Measurements from ENCODE around the gene RXRB.

The RXRB gene

DNA sequence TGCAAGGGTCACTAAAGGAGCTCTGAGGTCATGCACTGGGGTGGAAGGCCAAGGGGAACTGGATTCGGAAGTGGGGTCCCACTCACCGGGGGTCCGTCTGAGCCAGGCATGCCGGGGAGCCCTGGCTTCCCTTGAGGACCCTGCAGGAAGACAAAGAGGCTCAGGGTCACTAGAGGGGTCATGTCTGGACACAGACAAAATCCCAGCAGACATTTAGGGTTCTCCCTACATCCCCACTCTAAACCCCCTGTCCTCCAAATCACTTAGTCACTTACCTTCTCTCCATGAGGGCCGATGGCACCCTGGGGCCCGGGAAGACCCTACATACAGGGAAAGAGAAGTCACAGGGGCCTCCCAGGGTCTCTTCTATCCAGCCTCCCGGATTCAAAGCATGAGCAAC, 23.6 kb downstream of the RXRB start:
- H3K27me3 ChIP-seq (ENCODE audit: control insufficient read depth, insufficient read depth, low read length): no peaks in the 10 kb centered on the region
- no peak overlapping the region for H3K4me3 ChIP-seq (ENCODE audit: low read length)
- no peaks in the 10 kb centered on the region for H3K36me3 ChIP-seq (ENCODE audit: control insufficient read depth, insufficient read depth, low read length)
- H3K4me1 ChIP-seq (ENCODE audit: control insufficient read depth, insufficient read depth, low read length): no peaks in the 10 kb centered on the region
- no peak overlapping the region for H3K9ac ChIP-seq (ENCODE audit: low read length)
- no peak overlapping the region for H3K27ac ChIP-seq (ENCODE audit: low read depth, low read length)

DNA sequence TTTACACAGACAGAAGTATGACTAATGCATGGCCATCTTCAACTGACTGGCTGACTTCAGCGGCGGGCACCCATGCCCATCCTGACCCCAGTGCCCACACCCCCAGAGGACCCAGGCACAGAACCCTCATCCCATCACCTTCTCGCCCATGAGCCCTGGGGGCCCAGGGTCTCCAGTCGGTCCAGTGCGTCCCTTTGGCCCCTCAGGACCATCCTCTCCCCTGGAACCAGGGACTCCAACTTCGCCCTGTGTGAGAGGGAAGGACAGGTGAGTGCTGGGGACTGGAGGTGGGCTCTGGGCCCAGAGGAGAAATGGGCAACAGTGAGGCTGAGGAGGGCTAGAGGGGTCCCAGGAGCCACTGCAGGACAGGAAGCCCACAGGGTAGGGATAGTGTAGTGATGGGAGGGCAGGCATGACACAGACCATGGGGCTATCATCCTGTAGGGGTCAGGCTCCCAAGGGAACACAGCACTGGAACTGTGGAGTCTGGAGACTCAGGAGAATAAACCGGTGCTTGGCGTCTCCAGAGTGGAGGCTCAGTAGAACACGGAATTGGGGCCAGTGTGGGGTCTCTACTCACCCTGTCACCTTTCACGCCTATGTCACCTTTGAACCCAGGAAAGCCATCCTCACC, 24.9 kb downstream of the RXRB start:
- no peaks in the 10 kb centered on the region for H3K27me3 ChIP-seq (ENCODE audit: control insufficient read depth, insufficient read depth, low read length)
- H3K36me3 ChIP-seq (ENCODE audit: control insufficient read depth, insufficient read depth, low read length): no peaks in the 10 kb centered on the region
- no peak overlapping the region for H3K27ac ChIP-seq (ENCODE audit: low read depth, low read length)
- H3K4me1 ChIP-seq (ENCODE audit: control insufficient read depth, insufficient read depth, low read length): no peaks in the 10 kb centered on the region
- H3K9ac ChIP-seq (ENCODE audit: low read length): no peak overlapping the region
- no peak overlapping the region for H3K4me3 ChIP-seq (ENCODE audit: low read length)

DNA sequence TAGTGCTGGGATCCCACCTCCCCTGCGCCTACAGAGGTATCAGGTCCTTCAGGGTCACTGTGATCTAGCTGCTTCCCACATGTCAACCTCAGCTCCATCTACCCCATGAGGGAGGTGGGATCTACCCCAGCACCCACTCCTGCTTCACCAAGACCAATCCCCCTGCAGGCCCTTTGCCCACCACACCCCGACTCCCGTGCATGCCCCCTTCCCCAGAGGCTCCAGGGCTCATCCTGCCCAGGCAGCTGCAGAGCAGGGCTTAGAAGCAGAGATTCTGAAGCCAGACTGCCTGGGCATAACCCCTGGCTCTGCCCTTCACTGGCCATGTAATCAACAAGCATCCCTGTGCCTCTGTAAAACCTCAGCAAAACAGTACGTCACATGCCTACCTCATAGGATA, 25.7 kb downstream of the RXRB start:
- Histone ChIP-seq H3K36me3 (ENCODE audit: control insufficient read depth, insufficient read depth, low read length) (no peaks in the 10 kb centered on the region), H3K27ac (ENCODE audit: low read depth, low read length) (no peak overlapping the region), H3K4me3 (ENCODE audit: low read length) (no peak overlapping the region), H3K27me3 (ENCODE audit: control insufficient read depth, insufficient read depth, low read length) (no peaks in the 10 kb centered on the region), H3K9ac (ENCODE audit: low read length) (no peak overlapping the region), H3K4me1 (ENCODE audit: control insufficient read depth, insufficient read depth, low read length) (no peaks in the 10 kb centered on the region)

DNA sequence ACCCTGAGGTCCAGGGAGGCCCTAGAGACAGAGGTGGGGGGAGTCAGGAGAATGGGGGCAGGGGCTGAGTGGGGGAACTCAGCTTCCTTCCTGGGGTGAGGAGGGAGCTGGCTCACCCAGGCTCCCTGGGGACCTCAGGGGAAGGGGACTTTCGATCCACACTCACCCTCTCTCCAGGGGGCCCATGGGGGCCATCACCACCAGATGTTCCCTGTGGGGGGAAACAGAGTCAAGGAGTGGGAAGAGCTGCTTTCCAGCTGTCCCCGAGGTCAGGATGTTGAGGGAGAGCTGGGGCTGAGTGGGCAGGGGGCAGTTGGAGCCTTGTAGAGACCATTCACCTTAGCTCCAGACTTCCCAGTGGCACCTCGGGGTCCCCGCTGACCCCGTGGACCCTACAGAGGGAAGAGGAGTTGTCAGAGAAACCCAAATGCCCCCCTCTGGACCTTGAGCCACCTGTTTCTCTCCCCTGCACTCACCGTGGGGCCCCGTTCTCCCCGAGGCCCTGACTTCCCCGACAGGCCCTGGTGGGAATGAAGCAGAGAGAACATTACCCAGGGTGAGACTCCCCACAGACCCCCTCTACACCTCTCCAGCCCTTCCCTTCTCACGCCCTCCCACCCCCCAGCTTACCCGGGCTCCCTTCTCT, 26.8 kb downstream of the RXRB start:
- H3K36me3 ChIP-seq (ENCODE audit: control insufficient read depth, insufficient read depth, low read length): no peaks in the 10 kb centered on the region
- no peaks in the 10 kb centered on the region for H3K4me1 ChIP-seq (ENCODE audit: control insufficient read depth, insufficient read depth, low read length)
- no peak overlapping the region for H3K4me3 ChIP-seq (ENCODE audit: low read length)
- H3K27me3 ChIP-seq (ENCODE audit: control insufficient read depth, insufficient read depth, low read length): no peaks in the 10 kb centered on the region
- H3K9ac ChIP-seq (ENCODE audit: low read length): no peak overlapping the region
- no peak overlapping the region for H3K27ac ChIP-seq (ENCODE audit: low read depth, low read length)

DNA sequence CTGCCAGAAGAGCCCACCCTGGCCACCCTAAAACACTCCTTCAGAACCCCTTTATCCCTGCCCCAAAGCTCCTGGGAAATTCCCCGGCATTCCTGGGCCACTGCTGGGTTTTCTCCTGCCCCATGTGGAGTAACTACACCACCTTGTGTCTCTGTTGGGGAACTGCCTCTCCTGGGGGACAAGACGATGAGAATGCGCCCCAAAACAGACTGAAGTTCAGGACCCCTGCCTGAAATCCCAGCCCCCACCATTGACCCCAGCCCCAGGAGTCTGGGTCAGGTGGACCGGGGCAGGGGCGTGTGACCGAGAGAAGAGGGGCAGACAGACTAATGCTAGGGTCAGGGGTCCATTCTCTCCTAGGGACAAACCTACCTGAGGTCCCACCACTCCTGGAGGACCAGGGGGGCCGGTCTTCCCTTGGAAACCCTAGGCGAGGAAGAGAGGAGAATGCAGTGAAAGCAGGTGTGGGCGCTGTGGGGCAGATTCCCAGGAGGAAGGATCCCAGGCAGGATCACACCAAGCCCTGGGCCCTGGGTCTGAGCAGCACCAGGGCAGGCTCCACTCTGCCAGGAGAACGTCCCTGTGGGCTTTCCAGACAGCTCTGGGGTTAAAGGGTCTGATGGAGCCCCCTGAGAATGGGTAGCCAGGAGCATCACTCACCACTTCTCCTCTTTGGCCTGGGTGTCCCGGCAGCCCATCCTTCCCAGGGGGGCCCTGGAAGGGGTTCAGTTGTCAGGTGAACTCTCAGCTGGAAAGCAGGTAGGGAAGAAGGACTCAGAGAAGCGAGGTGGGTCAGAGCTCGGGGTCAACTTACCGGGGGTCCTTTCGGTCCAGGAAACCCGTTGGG, 27.6 kb downstream of the RXRB start:
- no peak overlapping the region for H3K4me3 ChIP-seq (ENCODE audit: low read length)
- H3K36me3 ChIP-seq (ENCODE audit: control insufficient read depth, insufficient read depth, low read length): no peaks in the 10 kb centered on the region
- no peaks in the 10 kb centered on the region for H3K4me1 ChIP-seq (ENCODE audit: control insufficient read depth, insufficient read depth, low read length)

DNA sequence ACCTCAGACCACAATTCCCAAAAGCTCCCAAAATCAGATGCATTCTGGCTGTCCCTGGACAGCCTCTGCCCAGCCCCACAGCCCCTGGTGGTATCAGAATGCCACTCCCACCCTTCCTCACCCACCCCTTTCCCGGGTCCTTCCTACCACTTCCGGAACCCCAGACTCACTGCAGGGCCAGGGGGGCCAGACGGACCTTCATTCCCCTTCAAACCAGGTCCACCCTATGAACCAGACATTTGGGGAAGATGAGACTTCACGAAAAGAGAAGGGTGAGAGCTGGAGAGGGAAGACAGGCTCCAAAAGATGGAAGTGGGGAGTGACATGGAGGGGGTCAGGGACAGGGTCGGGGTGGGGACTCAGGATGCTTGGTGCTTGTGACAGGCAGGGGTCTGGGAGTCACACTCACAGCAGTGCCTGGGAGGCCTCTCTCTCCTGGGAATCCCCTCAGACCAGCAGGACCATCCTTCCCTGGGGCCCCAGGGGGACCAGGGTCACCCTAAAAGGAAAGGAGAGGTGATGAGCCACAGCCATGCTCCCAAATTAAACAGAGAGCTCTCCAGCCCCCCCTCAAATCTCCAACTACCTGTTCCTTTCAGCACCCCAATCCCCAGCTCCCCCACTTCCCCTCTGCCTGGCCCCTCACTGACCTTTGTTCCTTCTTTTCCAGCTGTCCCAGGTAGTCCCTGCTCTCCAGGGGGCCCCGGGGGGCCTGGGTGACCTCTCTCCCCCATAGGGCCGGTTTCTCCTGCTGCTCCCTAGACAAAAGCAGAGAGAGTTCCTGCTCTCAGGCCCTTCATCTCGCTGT, 28.4 kb downstream of the RXRB start:
- no peaks in the 10 kb centered on the region for H3K4me1 ChIP-seq (ENCODE audit: control insufficient read depth, insufficient read depth, low read length)
- no peak overlapping the region for H3K4me3 ChIP-seq (ENCODE audit: low read length)
- no peak overlapping the region for H3K9ac ChIP-seq (ENCODE audit: low read length)
- H3K36me3 ChIP-seq (ENCODE audit: control insufficient read depth, insufficient read depth, low read length): no peaks in the 10 kb centered on the region
- H3K27ac ChIP-seq (ENCODE audit: low read depth, low read length): no peak overlapping the region
- no peaks in the 10 kb centered on the region for H3K27me3 ChIP-seq (ENCODE audit: control insufficient read depth, insufficient read depth, low read length)

More for the DNA sequence above, 27.6 kb downstream of the RXRB start:
- Histone ChIP-seq H3K9ac (ENCODE audit: low read length) (no peak overlapping the region), H3K27ac (ENCODE audit: low read depth, low read length) (no peak overlapping the region), H3K27me3 (ENCODE audit: control insufficient read depth, insufficient read depth, low read length) (no peaks in the 10 kb centered on the region)

DNA sequence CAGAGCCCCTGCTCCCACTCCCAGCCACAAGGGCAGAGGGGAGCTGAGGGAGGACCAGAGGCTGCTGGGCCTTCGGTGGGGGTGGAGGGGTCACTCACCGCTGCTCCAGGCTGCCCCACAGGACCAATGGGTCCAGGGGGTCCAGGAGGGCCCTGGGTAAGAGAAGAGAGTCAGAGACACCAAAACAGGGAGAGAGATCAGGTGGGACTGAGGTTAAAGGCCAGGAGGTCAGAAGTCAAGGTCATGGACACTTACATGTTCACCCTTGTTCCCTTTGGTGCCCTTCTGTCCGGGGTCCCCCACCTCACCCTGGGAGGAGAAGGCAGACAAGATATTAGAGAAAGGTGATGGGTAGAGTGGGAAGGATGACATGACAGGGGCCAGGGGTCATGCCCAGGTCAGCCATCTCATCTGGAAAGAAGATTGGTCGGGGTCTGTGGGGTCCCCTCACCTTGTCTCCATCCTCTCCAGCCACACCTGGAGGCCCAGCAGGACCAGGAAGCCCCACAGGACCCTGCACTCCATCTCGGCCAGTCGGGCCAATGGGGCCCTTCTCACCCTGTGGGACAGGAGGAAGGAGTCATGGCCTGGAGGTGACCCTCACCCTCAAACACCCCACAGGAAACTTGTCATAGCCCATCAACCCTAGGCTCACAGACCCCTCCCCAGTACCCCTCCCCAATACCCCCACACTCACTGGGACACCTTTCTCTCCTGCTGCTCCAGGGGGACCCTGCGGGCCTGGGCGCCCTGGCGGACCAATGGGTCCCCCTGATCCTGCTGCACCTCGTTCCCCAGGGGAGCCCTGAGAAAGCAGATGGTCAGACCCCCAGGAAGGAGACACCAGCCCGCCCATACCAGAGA, 29.2 kb downstream of the RXRB start:
- no peaks in the 10 kb centered on the region for H3K4me1 ChIP-seq (ENCODE audit: control insufficient read depth, insufficient read depth, low read length)

DNA sequence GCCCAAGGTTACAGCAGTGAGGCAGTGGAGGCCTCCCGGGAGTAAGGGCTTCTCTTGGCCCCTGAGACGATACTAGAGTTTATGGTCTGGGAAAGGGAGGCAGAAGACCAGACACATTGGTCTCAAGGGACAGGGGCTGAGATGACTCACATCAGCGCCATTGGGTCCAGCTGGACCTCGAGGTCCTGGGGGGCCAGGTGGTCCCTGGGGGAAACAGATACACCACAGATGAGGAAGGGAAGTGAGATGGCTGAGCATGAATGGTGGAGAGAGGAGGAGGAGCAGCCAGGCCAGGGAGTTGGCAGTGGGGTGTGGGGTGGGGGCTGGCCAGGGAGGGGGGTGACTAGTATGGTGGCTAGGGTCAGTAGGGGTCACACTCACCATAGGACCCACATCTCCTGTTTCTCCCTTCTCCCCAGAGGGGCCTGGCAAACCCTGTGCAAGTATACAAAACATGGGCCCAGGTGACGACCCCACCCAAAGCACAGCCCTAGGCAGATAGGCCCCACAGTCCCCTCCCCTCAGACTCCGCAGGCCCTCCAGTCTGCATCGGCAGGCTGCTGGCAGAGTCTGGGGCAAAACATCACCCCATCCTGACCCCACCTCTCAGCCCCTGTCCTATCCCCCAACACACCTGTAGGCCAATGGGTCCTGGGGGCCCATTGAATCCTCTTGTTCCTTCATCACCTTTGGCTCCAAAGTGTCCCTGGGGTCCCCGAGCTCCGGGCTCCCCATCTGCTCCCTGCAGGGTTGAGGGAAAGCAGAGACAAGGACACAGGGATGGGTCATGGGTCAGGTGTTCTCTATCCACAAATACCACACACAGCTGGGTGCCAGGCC, 30.1 kb downstream of the RXRB start:
- no peak overlapping the region for H3K27ac ChIP-seq (ENCODE audit: low read depth, low read length)
- no peaks in the 10 kb centered on the region for H3K27me3 ChIP-seq (ENCODE audit: control insufficient read depth, insufficient read depth, low read length)
- no peaks in the 10 kb centered on the region for H3K4me1 ChIP-seq (ENCODE audit: control insufficient read depth, insufficient read depth, low read length)
- no peak overlapping the region for H3K9ac ChIP-seq (ENCODE audit: low read length)
- no peaks in the 10 kb centered on the region for H3K36me3 ChIP-seq (ENCODE audit: control insufficient read depth, insufficient read depth, low read length)
- H3K4me3 ChIP-seq (ENCODE audit: low read length): no peak overlapping the region

More for the DNA sequence above, 29.2 kb downstream of the RXRB start:
- Histone ChIP-seq H3K27me3 (ENCODE audit: control insufficient read depth, insufficient read depth, low read length) (no peaks in the 10 kb centered on the region), H3K36me3 (ENCODE audit: control insufficient read depth, insufficient read depth, low read length) (no peaks in the 10 kb centered on the region), H3K27ac (ENCODE audit: low read depth, low read length) (no peak overlapping the region), H3K9ac (ENCODE audit: low read length) (no peak overlapping the region), H3K4me3 (ENCODE audit: low read length) (no peak overlapping the region)

DNA sequence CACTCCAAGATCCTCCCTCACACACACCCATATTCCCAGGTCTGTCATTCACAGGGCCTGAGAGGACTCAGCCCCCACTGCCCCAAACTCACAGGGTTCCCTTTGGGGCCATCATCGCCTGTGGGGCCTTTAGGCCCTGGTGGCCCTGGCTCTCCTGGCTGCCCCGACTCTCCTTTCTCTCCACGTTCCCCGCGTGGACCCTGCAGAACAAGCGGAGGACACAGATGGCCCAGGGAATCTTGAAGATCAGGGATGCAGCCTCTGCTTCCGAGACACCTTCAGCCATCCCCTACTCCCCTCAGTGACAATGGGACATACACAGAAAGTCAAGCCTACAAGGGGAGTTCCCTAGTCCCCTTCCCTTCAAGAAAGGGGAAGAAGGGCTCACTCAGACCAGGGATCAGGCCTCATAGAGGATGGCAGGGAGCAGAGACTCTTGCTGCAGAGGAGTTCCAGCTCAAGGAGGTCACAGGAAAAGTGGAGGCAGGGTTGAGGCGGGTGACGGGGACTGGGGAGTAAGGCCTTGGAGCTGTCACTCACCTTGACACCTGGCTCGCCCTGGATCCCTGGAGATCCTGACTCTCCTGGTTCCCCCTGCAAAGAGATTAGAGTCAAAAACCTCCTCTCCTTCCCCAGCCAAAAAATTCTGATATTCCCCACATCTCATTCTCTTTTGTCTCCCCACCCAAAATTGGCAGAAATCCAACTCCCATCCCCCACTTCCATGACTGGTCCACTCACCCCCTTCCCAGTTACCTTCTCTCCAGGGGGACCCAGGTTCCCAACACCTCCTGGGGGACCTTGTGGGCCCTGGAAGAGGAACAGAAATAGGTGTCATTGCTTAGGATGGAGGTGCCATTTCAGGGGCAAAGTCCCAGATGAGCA, 30.9 kb downstream of the RXRB start:
- H3K27ac ChIP-seq (ENCODE audit: low read depth, low read length): no peak overlapping the region
- no peaks in the 10 kb centered on the region for H3K4me1 ChIP-seq (ENCODE audit: control insufficient read depth, insufficient read depth, low read length)
- no peaks in the 10 kb centered on the region for H3K27me3 ChIP-seq (ENCODE audit: control insufficient read depth, insufficient read depth, low read length)
- H3K9ac ChIP-seq (ENCODE audit: low read length): no peak overlapping the region
- no peak overlapping the region for H3K4me3 ChIP-seq (ENCODE audit: low read length)
- no peaks in the 10 kb centered on the region for H3K36me3 ChIP-seq (ENCODE audit: control insufficient read depth, insufficient read depth, low read length)

DNA sequence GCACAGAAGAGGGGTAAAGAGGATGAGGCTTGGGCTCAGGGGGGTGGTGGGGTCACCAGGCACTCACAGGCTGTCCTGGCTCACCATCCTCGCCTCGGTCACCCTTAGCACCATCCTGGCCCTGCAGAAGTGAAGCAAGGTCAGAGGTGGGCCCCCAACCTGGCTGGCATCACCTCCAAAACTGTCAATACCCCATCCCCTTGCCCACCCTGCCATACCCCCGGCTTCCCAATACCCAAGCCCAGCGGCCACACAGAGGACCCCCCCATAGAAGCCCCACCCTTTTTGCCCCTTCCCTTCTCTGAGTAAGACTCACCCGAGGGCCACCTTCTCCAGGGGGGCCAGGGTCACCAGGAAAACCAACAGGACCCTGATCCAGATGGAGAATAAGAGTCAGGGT, 31.8 kb downstream of the RXRB start:
- Histone ChIP-seq H3K9ac (ENCODE audit: low read length) (no peak overlapping the region), H3K36me3 (ENCODE audit: control insufficient read depth, insufficient read depth, low read length) (no peaks in the 10 kb centered on the region), H3K4me1 (ENCODE audit: control insufficient read depth, insufficient read depth, low read length) (no peaks in the 10 kb centered on the region)

More for the DNA sequence above, 31.8 kb downstream of the RXRB start:
- H3K27ac ChIP-seq (ENCODE audit: low read depth, low read length): no peak overlapping the region
- no peak overlapping the region for H3K4me3 ChIP-seq (ENCODE audit: low read length)
- no peaks in the 10 kb centered on the region for H3K27me3 ChIP-seq (ENCODE audit: control insufficient read depth, insufficient read depth, low read length)
